GM04503 (cell line): Measurements from ENCODE around the gene TMEM212.
"Not testable (repeated sequence)": the region's sequence is repeated elsewhere in the genome, so short reads cannot be mapped to it uniquely, and the experiment has no call there.

Experiments
- DNase-seq: peaks from one replicate; pipeline ENCODE4 v3.0.0-alpha.2; 2012; ENCODE audit warnings: low read depth

Gene TMEM212

DNA sequence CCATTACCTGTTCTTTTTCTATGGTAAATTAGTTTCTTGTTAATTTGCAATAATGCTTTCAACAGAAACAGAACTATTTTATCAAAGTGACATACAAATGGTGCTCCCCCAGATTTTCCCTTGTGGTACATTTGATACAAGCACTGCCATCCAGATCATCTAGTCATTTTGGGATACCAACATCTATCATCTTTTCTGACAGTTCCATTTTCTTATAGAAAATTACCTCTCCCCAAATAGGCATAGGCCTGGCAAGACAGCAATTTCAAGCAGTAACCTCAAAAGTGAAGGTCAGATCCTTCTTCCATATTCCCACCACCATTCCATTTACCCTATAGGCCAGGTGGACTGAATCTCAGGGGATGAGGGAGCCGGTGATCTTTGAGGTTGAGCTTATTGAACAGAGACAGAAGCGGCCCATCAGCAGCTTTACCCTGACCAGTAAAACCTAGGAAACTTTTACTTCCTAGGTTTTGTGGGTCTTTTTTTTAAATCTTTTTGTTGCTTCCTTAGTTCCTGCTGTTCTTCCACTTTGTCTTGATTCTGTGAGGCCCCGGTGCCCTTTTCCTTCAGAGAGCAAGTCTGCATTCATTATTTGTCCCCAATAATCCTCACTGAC, 29.8 kb upstream of the TMEM212 start:
- no peak for DNase-seq

GRCh38 chr3:171813897-171814460, 29.2 kb upstream of the TMEM212 start:
- DNase-seq: no peak

DNA sequence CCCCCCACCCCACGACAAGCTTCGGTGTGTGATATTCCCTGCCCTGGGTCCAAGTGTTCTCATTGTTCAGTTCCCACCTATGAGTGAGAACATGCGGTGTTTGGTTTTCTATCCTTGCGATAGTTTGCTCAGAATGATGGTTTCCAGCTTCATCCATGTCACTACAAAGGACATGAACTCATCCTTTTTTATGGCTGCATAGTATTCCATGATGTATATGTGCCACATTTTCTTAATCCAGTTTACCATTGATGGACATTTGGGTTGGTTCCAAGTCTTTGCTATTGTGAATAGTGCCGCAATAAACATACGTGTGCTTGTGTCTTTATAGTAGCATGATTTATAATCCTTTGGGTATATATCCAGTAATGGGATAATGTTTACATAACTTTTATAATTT, 28.5 kb upstream of the TMEM212 start:
- DNase-seq: not testable (repeated sequence)

DNA sequence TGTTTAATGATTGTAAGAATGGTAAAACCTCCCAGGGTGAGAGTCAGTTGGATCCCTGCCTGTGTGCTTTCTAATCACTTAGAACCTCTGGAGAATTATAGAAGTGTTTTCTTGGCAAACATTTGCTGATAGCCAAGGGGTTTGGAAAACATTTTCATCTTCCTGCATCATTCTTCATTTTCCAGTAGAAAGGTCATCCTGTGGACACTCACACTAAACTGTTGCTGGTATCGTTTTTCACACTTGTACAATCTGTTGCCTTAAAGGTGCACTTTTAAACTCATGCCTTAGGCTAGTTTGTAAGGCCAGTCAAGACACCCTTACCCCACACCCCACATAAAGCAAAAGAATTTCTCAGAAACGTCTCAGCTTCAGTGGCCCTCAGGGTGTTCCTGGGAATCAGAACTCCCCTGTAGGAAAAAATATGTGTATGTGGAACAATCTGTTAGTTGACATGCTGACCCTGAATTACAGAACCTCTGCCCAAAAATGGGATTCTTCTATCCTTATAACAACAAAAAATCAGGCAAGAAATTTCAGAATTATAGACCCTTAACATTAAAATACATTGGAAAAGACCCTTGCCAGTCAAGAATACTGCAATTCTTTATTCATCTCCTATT, 27.1 kb upstream of the TMEM212 start:
- no peak for DNase-seq

DNA sequence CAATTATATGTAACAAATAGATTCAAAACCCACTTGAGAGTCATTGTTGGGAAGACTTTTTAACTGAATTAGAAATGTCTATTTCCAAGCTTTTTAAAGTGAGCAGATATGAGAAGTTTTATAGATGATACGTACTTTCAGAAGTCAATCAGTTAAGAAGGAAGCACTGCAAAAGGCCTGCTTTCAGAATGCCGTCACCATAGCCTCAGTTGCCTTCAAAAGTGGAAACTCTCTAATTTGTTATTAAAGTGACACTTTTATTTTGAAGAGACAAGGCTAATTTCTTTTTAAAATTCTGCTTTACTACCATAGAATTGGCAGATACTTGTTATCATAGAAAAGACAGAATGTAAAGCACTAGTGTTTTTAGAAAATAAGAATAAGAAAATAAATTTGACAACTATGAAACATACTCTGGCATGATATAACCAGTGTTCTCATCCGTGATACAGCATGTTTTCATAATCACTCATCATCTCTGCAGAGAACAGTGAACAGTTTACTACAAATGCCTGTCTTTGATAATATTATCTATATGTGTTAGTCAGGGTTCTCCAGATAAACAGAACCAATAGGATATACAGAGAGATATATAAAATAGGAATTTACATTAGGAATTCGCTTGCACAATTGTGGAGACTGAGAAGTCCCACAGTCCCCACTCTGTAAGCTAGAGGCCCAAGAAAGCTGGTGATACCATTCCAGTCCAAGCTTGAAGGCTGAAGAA, 25.9 kb upstream of the TMEM212 start:
- DNase-seq: no peak

GRCh38 chr3:171821044-171821443, 22.1 kb upstream of the TMEM212 start:
- DNase-seq: no peak

DNA sequence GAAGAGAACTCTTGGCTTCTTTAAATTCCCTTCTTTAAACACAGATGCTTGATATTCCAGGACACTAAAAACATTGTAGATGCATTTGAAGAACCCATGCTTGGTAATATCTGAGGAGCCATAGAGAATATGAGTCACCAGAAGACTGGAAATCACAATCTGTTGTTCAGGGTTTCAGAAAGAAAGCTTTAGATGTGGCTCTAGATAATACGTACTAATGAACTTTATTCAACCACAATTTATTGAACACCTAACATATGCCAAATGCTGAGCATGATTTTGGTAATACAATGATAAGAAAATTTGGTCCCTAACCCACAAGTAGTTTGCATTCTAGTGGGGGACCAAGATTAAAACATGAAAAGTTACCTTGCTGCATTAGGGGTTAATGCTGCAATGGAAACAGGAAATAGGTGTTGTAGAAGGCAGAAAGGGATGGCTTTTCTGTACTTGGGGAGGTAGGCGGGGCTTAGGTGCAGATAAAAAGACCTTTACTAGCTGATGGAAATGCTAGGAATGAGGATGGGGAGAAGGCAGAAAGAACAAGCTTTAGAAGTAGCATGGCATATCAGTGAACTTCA, 21.3 kb upstream of the TMEM212 start:
- no peak for DNase-seq

- no peak for DNase-seq
Observed at GRCh38 chr3:171822431-171823106, 20.6 kb upstream of the TMEM212 start.

DNA sequence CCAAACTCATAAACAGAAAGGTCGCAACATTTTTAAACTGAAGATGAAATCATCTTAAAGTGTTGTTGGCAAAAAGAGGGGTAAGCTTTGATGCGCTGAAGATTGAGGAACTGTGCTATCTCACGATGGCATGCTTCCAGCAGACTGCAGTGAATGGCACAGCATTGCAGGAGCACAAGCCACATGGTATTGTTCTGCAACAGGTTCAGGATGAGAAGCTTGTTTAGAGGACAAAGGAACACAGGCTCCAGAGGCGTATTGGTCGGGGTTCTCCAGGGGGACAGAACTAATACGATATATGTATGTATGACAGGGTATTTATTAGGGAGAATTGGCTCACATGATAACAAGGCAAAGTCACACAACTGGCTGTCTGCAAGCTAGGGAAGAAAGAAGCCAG, 19.0 kb upstream of the TMEM212 start:
- no peak for DNase-seq

DNA sequence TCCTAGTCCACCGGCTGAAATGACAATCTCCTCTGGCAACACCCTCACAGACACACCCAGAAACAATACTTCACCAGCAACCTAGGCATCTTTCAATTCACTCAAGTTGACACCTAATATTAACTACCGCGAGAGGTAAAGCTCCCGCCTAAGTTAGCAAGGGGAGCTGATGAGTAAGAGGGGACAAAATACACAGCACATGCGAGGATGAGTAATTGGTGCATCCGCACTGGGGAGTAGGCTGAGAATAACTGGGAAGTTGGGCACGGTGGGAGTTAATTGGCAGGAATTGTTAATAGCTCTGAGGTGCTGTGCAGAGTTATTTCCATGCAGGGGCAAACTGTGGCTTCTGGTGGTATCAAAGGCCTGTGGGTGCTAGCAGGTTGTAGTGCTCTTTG, 18.3 kb upstream of the TMEM212 start:
- DNase-seq: no peak

DNA sequence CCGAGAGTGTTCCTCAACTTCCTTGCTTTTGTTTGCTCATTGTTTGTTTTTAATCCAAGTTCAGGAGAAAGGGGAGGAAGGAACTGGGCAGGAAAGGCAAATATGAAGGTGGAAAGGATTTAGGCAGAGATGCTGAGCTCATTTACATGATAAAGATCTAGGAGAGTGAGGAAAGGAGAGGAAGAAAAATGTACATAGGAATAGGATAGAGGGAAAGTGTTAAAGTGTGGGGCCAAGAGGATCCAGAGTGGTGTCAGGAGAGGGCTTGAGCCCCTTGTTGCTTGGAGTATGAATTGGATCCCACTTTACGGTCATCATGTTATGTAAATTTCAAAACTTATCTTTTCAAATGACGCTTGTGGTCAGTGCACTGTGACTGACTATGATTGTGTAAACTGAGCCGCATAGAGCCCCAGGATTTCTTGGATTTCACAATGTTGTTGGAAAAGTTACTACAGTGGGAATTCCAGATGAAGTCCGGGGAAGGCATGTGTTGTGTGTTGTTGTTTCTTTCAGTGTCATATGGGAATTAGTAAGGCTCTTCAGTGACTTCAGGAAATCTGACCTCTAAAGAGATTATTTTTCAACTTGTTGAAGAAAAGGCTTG, 17.8 kb upstream of the TMEM212 start:
- DNase-seq: peak; percentile 77

DNA sequence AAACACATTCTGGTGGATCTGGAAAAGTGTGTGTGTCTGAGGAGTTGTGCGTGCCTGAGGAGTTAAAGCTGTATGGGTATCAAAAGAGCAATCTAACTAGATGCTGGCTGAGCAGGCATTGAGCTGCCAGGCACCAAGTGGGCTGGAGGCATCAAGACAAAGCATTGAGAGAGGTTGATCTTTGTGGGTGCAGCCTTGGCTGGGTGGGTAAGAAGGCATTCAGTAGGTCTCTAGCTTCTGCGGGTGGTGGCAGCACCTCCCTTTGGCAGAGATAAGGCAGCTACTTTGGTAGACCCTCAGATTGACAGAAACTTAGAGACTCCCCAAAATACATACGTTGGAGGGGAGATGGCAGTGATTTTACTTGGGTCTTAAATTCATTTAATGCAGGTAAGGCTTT, 15.8 kb upstream of the TMEM212 start:
- no peak for DNase-seq

DNA sequence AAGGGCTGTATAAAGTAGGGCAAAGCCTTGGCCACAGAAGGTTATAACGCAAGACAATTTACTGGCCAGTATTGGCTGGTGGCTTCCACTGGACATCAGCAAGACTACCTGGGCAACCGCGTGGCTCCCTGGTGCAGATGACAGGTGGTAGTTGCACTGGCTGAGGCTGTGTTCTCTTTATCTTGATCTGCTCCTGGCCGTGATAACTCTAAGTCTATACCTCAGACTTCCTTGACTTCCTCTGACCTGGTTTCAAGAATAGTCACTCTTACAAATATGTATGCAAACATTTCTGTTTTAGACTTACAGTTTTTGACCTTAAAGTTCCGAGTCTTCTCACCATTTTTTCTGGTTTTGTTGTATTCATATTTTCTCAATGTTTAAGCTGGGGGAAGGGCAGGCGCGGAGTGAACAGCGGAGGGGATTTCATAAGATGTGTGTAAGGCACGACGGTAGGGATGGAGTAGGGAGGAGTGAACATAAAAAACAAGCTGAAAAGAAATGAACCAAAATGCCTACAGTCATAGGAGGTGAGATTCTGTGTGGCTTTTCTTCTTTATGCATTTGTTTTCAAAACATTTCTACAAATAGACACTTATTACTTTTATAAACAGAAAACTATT, 15.2 kb upstream of the TMEM212 start:
- no peak for DNase-seq

- DNase-seq: no peak
Observed at GRCh38 chr3:171828902-171829770, 14.0 kb upstream of the TMEM212 start.

- no peak for DNase-seq
Observed at GRCh38 chr3:171829841-171830517, 13.2 kb upstream of the TMEM212 start.

GRCh38 chr3:171830518-171830875, 12.7 kb upstream of the TMEM212 start:
- no peak for DNase-seq

DNA sequence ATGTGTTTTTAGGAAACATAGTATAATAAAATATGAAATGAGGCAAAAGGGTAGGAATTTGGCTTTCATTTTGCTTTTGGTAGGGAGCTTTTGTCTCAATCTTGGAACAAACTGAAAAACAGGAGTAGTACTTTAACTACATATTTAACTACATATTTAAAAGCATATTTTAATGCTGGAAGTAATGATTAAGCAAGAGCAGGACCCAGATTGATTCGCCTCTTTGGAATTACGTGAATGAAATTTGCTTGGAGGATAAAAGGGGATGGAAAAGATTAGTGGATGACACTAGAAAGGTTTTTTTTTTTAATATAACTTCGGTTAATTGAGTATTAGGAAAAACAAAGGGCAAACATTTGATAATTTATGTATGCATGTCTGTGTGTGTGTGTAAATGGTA, 11.2 kb upstream of the TMEM212 start:
- DNase-seq: no peak

DNA sequence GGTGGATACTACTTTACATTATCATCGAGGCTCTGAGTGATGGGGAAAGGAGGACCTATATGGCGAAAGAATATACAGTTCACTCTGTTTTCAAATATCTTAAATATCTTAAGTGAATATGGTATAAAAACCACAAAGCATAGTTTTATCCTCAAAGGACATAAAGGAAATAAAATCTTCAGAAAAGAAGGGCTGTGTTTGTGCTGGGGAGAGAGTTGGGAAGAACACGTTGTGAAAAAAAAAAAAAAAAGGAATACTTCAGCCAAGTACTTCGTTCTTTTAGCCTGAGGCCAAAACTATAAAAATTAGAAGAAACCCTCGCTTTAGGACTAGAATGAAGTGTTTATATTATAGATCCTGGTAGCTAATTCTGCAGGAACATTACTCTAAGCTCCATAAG, 10.2 kb upstream of the TMEM212 start:
- DNase-seq: no peak

DNA sequence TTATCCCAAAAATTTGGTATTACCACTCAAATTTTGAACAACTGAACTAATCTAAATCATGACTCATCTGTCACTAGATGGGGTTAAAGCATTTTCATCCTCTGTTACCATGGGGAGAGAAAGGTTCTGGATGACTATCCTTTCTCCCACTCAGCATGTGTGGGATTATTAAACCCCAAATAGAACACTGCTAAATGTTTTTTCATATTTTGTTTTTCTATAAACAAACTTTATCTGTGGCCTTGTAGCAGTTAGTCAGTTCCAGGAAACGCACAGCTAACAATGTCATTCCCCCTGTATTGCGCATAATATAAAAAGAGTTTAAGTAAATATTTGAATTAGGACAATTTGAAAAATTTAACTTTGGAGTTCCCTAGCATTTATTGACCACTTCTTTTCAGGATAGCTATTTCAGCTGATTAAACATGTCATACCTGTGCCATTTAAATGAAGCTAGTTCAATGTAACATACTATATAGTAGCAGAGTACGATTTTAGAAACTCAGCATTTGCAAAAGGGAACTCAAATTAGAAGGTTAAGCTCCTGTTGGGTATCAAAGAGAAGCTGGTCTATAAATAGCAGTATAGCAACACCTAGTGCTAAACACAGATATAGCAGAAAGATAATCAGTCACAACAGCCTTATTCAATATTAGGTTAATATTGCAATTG, 9.2 kb upstream of the TMEM212 start:
- DNase-seq: no peak
